IMR-90 (cell line): ENCODE results near the gene BDH1. TPM values are rescaled to one million over a fixed set of nuclear protein-coding genes. Genes with fewer than 3 reads are reported as not detected.

Experiments used
- ATAC-seq: fragments of 200-7000 bp; cut with Tn5 transposase; 2 replicates; pipeline ENCODE4 v1.9.1; 2020; ENCODE audit warnings: low read depth, mild to moderate bottlenecking, moderate library complexity
- BruUV-seq: library from RNA; stranded (reverse); fragments of 400-500 nt; replicated peaks from 2 replicates; lab custom pipeline; 2021; lab: Mats Ljungman, UMichigan
- CTCF ChIA-PET: fragments of 300-600 bp; formaldehyde crosslinking; extraction: SDS; loops from one replicate; lab custom pipeline; 2021; ENCODE audit warnings: antibody characterized with exemption; lab: Yijun Ruan, JAX
- POLR2A ChIA-PET: fragments of 300-600 bp; sonication (Branson Sonifier 250); formaldehyde crosslinking; loops from one replicate; lab custom pipeline; 2022; ENCODE audit warnings: antibody characterized with exemption; ENCODE audit not compliant: unreplicated experiment; lab: Charles Lee
- DNase-seq: peaks from one replicate; pipeline ENCODE4 v3.0.0; 2013
- H2AFZ ChIP-seq: replicated peaks from 2 replicates; pipeline ENCODE3; 2013; ENCODE audit warnings: low read length, mild to moderate bottlenecking; ENCODE audit not compliant: poor library complexity
- H2AK5ac ChIP-seq: 2 replicates; pipeline ENCODE4 v1.6.1; 2013; ENCODE audit warnings: low read depth, low read length, inconsistent platforms
- H2AK9ac ChIP-seq: replicated peaks from 2 replicates; pipeline ENCODE3; 2013; ENCODE audit warnings: mild to moderate bottlenecking, low read depth, low read length, moderate library complexity; ENCODE audit not compliant: poor library complexity
- H2BK120ac ChIP-seq: 2 replicates; pipeline ENCODE4 v1.6.1; 2013; ENCODE audit warnings: low read depth, low read length, inconsistent platforms
- H2BK15ac ChIP-seq: 3 replicates; pipeline ENCODE4 v1.6.1; 2013; ENCODE audit warnings: low read depth, low read length, inconsistent platforms
- H2BK20ac ChIP-seq: 2 replicates; pipeline ENCODE4 v1.6.1; 2013; ENCODE audit warnings: low read depth, mild to moderate bottlenecking, inconsistent platforms, low read length, moderate library complexity
- H2BK5ac ChIP-seq: 2 replicates; pipeline ENCODE4 v1.6.1; 2013; ENCODE audit warnings: mild to moderate bottlenecking, low read depth, low read length, inconsistent platforms; ENCODE audit not compliant: poor library complexity, severe bottlenecking
- H3K14ac ChIP-seq: replicated peaks from 2 replicates; pipeline ENCODE4 v1.6.1; 2013; ENCODE audit warnings: low read depth, low read length, inconsistent platforms
- H3K18ac ChIP-seq: 2 replicates; pipeline ENCODE4 v1.6.1; 2013; ENCODE audit warnings: low read depth, low read length, control low read depth
- H3K23ac ChIP-seq: 2 replicates; pipeline ENCODE4 v1.6.1; 2013; ENCODE audit warnings: low read depth, low read length, inconsistent platforms
- H3K27ac ChIP-seq: 2 replicates; pipeline ENCODE4 v1.5.1; 2013; ENCODE audit warnings: mild to moderate bottlenecking, control low read depth, low read length; ENCODE audit not compliant: insufficient read depth
- H3K27me3 ChIP-seq: 2 replicates; pipeline ENCODE4 v1.6.1; 2013; ENCODE audit warnings: low read length; ENCODE audit not compliant: control insufficient read depth, insufficient read depth
- H3K36me3 ChIP-seq: 2 replicates; pipeline ENCODE4 v1.6.1; 2013; ENCODE audit warnings: low read length, mixed read lengths; ENCODE audit not compliant: control insufficient read depth, insufficient read depth
- H3K4ac ChIP-seq: 2 replicates; pipeline ENCODE4 v1.6.1; 2013; ENCODE audit warnings: low read depth, low read length, inconsistent platforms
- H3K4me1 ChIP-seq: 2 replicates; pipeline ENCODE4 v1.6.1; 2013; ENCODE audit warnings: low read length, mixed read lengths; ENCODE audit not compliant: control insufficient read depth, insufficient read depth
- H3K4me2 ChIP-seq: 2 replicates; pipeline ENCODE4 v1.6.1; 2013; ENCODE audit warnings: low read depth, mild to moderate bottlenecking, control low read depth, low read length, moderate library complexity
- H3K4me3 ChIP-seq: 2 replicates; pipeline ENCODE4 v1.5.1; 2013; ENCODE audit warnings: low read depth, mild to moderate bottlenecking, control low read depth, low read length, moderate library complexity; ENCODE audit not compliant: insufficient read depth
- H3K56ac ChIP-seq: 2 replicates; pipeline ENCODE4 v1.6.1; 2013; ENCODE audit warnings: low read length, inconsistent platforms; ENCODE audit not compliant: insufficient read depth; ENCODE audit errors: extremely low read depth
- H3K79me1 ChIP-seq, 2 experiments: 2 replicates each; pipeline ENCODE4 v1.6.1; 2013; ENCODE audit warnings: low read length in 2 of 2, inconsistent platforms in 1 of 2, low read depth in 1 of 2
- H3K9ac ChIP-seq: 2 replicates; pipeline ENCODE4 v1.6.1; 2013; ENCODE audit warnings: low read depth, low read length, control low read depth
- H3K9me1 ChIP-seq: 2 replicates; pipeline ENCODE4 v1.6.1; 2013; ENCODE audit warnings: low read length, inconsistent platforms; ENCODE audit not compliant: insufficient read depth
- H3K9me3 ChIP-seq: 2 replicates; pipeline ENCODE4 v1.6.1; 2013; ENCODE audit warnings: low read length; ENCODE audit not compliant: control insufficient read depth, insufficient read depth
- H4K20me1 ChIP-seq: 2 replicates; pipeline ENCODE4 v1.6.1; 2013; ENCODE audit warnings: low read length, inconsistent platforms; ENCODE audit not compliant: insufficient read depth
- H4K5ac ChIP-seq: 2 replicates; pipeline ENCODE4 v1.6.1; 2013; ENCODE audit warnings: mild to moderate bottlenecking, low read depth, low read length, control low read depth
- H4K8ac ChIP-seq, 2 experiments: 2 replicates each; pipeline ENCODE4 v1.6.1; 2013; ENCODE audit warnings: low read depth in 2 of 2, low read length in 2 of 2, control low read depth in 1 of 2, inconsistent platforms in 1 of 2
- H4K91ac ChIP-seq: 2 replicates; pipeline ENCODE4 v1.6.1; 2013; ENCODE audit warnings: low read depth, low read length, inconsistent platforms; ENCODE audit not compliant: insufficient read depth
- BHLHE40 ChIP-seq: fragments of 150-350 bp; IDR thresholded peaks from 2 replicates; pipeline ENCODE4 v1.6.1; 2016; ENCODE audit warnings: mild to moderate bottlenecking, low read depth, low read length
- CEBPB ChIP-seq: IDR thresholded peaks from 2 replicates; pipeline ENCODE4 v1.6.1; 2012; ENCODE audit warnings: low read depth, low read length, improper control_type of control experiment
- CHD1 ChIP-seq: IDR thresholded peaks from 2 replicates; pipeline ENCODE4 v1.6.1; 2012; ENCODE audit warnings: low read depth, low read length, improper control_type of control experiment
- ELK1 ChIP-seq: fragments of 150-350 bp; IDR thresholded peaks from 2 replicates; pipeline ENCODE4 v1.6.1; 2016; ENCODE audit warnings: low read depth, mild to moderate bottlenecking, low read length, moderate library complexity, borderline replicate concordance
- MAZ ChIP-seq: IDR thresholded peaks from 2 replicates; pipeline ENCODE4 v1.6.1; 2012; ENCODE audit warnings: low read depth, mild to moderate bottlenecking, low read length, improper control_type of control experiment, moderate library complexity, borderline replicate concordance
- MXI1 ChIP-seq: IDR thresholded peaks from 2 replicates; pipeline ENCODE4 v1.6.1; 2012; ENCODE audit warnings: low read depth, mild to moderate bottlenecking, low read length, moderate library complexity, borderline replicate concordance
- NFE2L2 ChIP-seq: fragments of 150-350 bp; IDR thresholded peaks from 2 replicates; pipeline ENCODE4 v1.6.1; 2016; ENCODE audit warnings: low read depth, mild to moderate bottlenecking, low read length
- RFX5 ChIP-seq: IDR thresholded peaks from 2 replicates; pipeline ENCODE4 v1.8.0; 2012; ENCODE audit warnings: low read depth, mild to moderate bottlenecking, low read length, moderate library complexity
- WGBS, 2 experiments: methylation state at CpG; one replicate each; pipeline versions ENCODE4 v1.1.5 to v1.1.7; 2013; ENCODE audit warnings: missing lambda C conversion rate in 2 of 2; ENCODE audit not compliant: insufficient read length in 1 of 2; ENCODE audit errors: extremely low coverage in 2 of 2; 5-methylcytosine and 5-hydroxymethylcytosine counted together
- dilution Hi-C: fragments of 300-500 bp; cut with HindIII; formaldehyde crosslinking; loops from one replicate; pipeline ENCODE4 v1.14.3; 2018; ENCODE audit warnings: low sequenced_read_pairs; ENCODE audit not compliant: unreplicated experiment
- in situ Hi-C: fragments of 300-500 bp; cut with MboI; formaldehyde crosslinking; loops from 3 replicates; pipeline ENCODE4 v1.14.3; 2019; ENCODE audit warnings: low sequenced_read_pairs, inconsistent platforms, mixed read lengths
- intact Hi-C: fragments of 100-400 bp; cut with micrococcal nuclease; formaldehyde crosslinking; loops from 2 replicates; pipeline ENCODE4 v1.10.0; 2022
- polyA plus RNA-seq, 3 experiments: library from polyadenylated mRNA; depleted of rRNA; stranded (reverse); fragments of >200 nt; gene quantifications; 2 replicates each; pipeline ENCODE4 v1.2.3, GENCODE V29; 2012; ENCODE audit warnings: low replicate concordance in 1 of 3
- total RNA-seq: library from RNA; depleted of rRNA; stranded (reverse); fragments of >200 nt; gene quantifications from 2 replicates; pipeline ENCODE4 v1.2.3, GENCODE V29; 2012
- TF ChIP-seq, protein P1 (sequence below): conservative IDR thresholded peaks from 2 replicates; pipeline ENCODE4 v1.5.1; 2012; ENCODE audit warnings: mild to moderate bottlenecking, low read depth, low read length, improper control_type of control experiment

Gene BDH1
- total and polyA plus RNA-seq, 2 of the 4 experiments (the other 2 are of a cell fraction), result 2.7 to 4.4 TPM

- Histone ChIP-seq H3K9ac (no peak overlapping the region), H2AK5ac (no peak overlapping the region), H2BK20ac (no peak overlapping the region), H4K91ac (no peak overlapping the region), H3K23ac (no peak overlapping the region), H3K56ac (no peak overlapping the region), H3K27me3 (no peaks in the 10 kb centered on the region), H4K20me1 (peaks cover 8% of the 10 kb centered on the region; the same call in 1 of the 2 replicates), H3K9me1 (no peaks in the 10 kb centered on the region), H2BK15ac (no peak overlapping the region), H2AK9ac (no peak overlapping the region), H4K8ac (no peak overlapping the region), H2BK120ac (no peak overlapping the region), H3K4me3 (no peak overlapping the region), H3K4me2 (no peak overlapping the region), H3K18ac (no peak overlapping the region), H3K36me3 (peaks cover 18% of the 10 kb centered on the region), H2AFZ (no peak overlapping the region), H3K27ac (no peak overlapping the region), H3K4ac (no peak overlapping the region), H3K4me1 (peaks cover 3% of the 10 kb centered on the region; the same call in 1 of the 2 replicates), H3K9me3 (no peaks in the 10 kb centered on the region), H4K5ac (no peak overlapping the region), H3K79me1 (peaks cover 2% of the 10 kb centered on the region in 2 experiments; a peak in 1 of 4 replicates), H3K14ac (no peak overlapping the region), H2BK5ac (no peak overlapping the region)
- TF ChIP-seq RFX5 (no peak), MAZ (no peak), MXI1 (no peak), NFE2L2 (no peak), ELK1 (no peak), CHD1 (no peak), CEBPB (no peak), BHLHE40 (no peak)
- TF ChIP-seq, protein P1, sequence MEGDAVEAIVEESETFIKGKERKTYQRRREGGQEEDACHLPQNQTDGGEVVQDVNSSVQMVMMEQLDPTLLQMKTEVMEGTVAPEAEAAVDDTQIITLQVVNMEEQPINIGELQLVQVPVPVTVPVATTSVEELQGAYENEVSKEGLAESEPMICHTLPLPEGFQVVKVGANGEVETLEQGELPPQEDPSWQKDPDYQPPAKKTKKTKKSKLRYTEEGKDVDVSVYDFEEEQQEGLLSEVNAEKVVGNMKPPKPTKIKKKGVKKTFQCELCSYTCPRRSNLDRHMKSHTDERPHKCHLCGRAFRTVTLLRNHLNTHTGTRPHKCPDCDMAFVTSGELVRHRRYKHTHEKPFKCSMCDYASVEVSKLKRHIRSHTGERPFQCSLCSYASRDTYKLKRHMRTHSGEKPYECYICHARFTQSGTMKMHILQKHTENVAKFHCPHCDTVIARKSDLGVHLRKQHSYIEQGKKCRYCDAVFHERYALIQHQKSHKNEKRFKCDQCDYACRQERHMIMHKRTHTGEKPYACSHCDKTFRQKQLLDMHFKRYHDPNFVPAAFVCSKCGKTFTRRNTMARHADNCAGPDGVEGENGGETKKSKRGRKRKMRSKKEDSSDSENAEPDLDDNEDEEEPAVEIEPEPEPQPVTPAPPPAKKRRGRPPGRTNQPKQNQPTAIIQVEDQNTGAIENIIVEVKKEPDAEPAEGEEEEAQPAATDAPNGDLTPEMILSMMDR, result no peak
- ATAC-seq (no peak), DNase-seq (no peak)
- in situ Hi-C loops (no loop called here), intact Hi-C loops (no loop called here), dilution Hi-C loops (no loop called here)
- POLR2A ChIA-PET, result no interaction called here
- BruUV-seq, result no TSS peak
- CTCF ChIA-PET, result no interaction called here
- 94% methylated on average over 8 of the region's 15 CpGs; no CpG with 5 or more reads in 1 of the 2 experiments for WGBS, 2 experiments
These were observed 47.7 kb upstream of the BDH1 start for GRCh38 chr3:197603317-197603933.
